Epithelial cell of proximal tubule (primary cell): Measurements from ENCODE around the gene ITPK1. TPM values are rescaled to one million over a fixed set of nuclear protein-coding genes. Genes with fewer than 3 reads are reported as not detected.
A peak's percentile ranks its signal among the peaks of the same experiment; 100 is the strongest.

ENCODE experiments used
- DNase-seq: peaks from one replicate; pipeline ENCODE4 v3.0.0-alpha.2; 2011; ENCODE audit warnings: low read depth
- H3K4me3 ChIP-seq: 2 replicates; pipeline ENCODE4 v1.5.1; 2011; ENCODE audit warnings: low read depth, mild to moderate bottlenecking, low read length
- total RNA-seq: library from RNA; depleted of rRNA; stranded (reverse); fragments of >200 nt; gene quantifications from 2 replicates; pipeline ENCODE4 v1.2.3, GENCODE V29; 2015
- TF ChIP-seq, protein P1 (sequence below): conservative IDR thresholded peaks from 2 replicates; pipeline ENCODE4 v1.5.1; 2012; ENCODE audit warnings: low read depth, mild to moderate bottlenecking, low read length

The ITPK1 gene
- total RNA-seq, 1 donor from 2014 or later = 22.7 TPM

DNA sequence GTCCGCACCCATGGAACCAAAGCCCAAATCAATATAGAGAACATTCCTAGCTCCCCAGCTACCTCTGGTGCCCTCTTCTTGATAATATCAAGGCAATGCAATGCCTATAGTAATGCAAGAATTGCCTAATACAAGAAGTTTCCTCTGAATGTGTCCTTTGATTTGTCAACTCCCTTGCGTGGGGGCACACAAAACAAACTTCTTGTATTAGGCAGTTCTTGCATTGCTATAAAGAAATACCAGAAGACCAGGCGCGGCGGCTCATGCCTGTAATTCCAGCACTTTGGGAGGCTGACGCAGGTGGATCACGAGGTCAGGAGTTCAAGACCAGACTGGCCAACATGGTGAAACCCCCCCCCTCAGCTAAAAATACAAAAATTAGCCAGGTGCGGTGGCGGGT is 10.4 kb upstream of the ITPK1 start:
- no peak for DNase-seq
- no peak overlapping the region for H3K4me3 ChIP-seq
- TF ChIP-seq, protein P1, sequence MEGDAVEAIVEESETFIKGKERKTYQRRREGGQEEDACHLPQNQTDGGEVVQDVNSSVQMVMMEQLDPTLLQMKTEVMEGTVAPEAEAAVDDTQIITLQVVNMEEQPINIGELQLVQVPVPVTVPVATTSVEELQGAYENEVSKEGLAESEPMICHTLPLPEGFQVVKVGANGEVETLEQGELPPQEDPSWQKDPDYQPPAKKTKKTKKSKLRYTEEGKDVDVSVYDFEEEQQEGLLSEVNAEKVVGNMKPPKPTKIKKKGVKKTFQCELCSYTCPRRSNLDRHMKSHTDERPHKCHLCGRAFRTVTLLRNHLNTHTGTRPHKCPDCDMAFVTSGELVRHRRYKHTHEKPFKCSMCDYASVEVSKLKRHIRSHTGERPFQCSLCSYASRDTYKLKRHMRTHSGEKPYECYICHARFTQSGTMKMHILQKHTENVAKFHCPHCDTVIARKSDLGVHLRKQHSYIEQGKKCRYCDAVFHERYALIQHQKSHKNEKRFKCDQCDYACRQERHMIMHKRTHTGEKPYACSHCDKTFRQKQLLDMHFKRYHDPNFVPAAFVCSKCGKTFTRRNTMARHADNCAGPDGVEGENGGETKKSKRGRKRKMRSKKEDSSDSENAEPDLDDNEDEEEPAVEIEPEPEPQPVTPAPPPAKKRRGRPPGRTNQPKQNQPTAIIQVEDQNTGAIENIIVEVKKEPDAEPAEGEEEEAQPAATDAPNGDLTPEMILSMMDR = no peak

DNA sequence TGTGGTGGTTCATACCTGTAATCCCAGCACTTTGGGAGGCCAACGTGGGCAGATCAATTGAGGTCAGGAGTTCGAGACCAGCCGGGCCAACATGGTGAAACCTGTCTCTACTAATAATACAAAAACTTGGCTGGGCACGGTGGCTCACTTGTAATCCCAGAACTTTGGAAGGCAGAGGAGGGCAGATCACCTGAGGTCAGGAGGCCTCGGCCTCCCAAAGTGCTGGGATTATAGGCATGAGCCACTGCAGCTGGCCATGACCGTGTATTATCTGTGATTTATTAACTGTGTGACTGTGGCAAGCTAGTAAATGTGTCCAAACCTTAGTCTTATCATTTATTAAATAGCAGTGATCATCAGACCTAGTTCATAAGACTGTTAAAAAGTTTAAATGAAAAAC is 7.1 kb upstream of the ITPK1 start:
- no peak overlapping the region for H3K4me3 ChIP-seq
- no peak for DNase-seq
- TF ChIP-seq, protein P1 = no peak

DNA sequence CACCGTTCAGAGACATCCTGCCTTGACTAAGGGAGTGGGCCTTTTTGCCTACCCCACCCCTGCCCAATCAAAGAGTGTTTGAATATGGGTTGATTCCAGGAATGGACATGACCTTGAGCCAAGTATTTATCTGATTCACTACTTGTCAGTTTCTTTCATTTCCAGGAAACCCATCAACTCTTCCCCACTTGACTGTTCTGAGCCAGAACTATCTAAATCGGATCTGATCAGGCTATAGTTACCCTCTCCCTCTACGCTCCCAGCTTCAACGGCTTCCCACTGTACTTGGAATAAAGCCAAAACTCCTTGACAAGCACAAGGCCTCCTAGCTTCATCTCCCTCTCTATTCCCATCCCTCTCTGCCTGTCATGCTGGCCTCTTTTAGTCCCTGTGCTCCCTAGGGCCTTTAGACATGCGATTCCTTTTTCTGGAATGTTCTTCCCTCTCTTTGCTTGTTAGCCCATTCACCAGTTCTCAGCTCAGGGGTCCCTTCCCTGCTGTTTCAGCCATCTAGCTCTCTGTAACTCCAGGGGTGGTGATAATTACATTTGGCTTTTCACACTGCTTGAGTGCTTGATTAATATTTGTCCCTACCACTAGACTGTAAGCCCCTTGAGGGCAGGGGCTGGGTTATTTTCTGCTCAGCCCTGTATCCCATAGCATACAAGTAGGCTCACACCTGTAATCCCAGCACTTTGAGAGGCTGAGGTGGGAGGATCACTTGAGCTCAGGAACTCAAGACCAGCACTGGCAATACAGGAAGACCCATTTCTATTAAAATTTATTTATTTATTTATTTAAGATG is 5.5 kb upstream of the ITPK1 start:
- H3K4me3 ChIP-seq = no peak overlapping the region
- DNase-seq = no peak
- TF ChIP-seq, protein P1 = no peak

DNA sequence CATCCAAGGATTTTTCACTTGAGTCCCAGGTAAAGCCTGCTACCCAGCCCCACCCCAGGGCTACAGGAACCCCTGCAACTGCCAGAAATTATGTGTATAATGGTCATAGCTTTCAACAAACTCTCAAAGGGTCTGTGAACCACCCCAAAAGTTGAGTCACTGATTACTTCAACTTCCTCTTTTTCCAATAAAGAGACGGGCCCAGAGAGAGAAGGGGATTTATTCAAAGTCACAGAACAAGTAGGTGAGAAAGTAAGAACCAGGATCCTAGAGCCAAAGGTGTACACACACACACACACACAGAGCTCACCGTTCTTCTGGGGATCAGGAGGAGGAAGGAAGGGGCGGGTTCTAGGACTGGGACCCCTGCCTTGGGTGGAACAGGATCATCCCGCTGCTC is 4.8 kb upstream of the ITPK1 start:
- DNase-seq = no peak
- TF ChIP-seq, protein P1 = no peak
- H3K4me3 ChIP-seq = no peak overlapping the region

DNA sequence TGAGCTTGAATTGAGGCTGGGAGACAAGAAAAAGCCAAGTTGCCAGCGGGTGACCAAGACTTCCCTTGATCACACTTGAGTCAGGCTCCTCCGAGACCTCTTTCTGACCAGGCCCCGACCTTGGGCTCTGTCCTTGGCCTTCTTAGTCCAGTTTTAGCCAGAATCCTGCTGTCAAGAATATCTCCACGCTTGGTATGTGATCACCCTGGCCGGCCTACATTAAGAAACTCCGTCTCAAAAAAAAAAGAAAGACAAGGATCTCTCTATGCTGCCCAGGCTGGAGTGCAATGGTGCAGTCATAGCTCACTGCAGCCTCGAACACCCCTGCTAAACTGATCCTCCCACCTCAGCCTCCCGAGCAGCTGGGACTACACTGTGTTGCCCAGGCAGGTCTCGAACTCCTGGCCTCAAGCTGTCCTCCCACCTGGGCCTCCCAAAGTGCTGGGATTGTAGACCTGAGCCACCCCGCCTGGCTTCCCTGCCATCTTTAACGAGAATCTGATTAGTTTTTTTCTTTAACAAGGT is 1.0 kb upstream of the ITPK1 start:
- TF ChIP-seq, protein P1 = no peak
- peak overlapping the region; percentile 60 for H3K4me3 ChIP-seq
- DNase-seq = no peak

DNA sequence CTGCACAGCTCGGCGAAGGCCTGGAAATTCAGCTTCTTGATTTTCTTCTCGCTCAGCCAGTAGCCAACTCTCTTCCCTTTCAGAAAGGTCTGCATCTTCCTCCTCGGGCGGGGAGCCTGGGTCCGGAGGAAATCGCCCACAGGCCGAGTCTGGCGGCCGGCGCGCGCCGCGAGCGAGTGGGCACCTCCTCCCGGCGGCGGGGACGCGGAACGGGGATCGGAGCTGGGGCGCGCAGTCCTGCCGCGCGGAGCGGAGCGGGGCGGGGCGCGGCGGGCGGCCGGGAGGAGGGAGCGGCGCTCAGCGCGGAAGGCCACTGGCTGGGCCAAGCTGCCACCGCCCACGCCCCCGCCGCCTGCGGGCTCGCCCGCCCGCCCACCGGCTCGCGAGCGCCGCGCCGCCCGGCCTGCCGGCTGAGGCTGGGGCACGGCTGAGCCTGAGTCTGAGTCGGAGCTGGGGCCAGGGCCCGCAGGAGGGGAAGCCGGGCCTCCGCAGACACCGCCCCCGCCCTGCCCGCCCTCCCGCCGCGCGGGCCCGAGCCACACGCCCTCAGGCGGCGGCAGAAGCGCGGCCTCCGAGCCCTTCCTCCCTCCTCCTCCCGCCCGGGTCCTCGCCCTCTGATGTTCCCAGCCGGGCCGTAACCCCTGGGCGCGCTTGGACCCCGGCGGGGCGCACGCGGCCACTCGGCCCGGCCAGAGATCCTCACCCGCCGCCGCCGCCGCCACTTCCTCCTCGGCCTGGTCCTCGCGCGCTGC is 480 bp downstream of the ITPK1 start:
- TF ChIP-seq, protein P1 = no peak
- H3K4me3 ChIP-seq = peak overlapping the region; percentile 60
- DNase-seq = no peak
